Measurements from ENCODE around the gene ATP2A1.

ATP2A1 gene

DNA sequence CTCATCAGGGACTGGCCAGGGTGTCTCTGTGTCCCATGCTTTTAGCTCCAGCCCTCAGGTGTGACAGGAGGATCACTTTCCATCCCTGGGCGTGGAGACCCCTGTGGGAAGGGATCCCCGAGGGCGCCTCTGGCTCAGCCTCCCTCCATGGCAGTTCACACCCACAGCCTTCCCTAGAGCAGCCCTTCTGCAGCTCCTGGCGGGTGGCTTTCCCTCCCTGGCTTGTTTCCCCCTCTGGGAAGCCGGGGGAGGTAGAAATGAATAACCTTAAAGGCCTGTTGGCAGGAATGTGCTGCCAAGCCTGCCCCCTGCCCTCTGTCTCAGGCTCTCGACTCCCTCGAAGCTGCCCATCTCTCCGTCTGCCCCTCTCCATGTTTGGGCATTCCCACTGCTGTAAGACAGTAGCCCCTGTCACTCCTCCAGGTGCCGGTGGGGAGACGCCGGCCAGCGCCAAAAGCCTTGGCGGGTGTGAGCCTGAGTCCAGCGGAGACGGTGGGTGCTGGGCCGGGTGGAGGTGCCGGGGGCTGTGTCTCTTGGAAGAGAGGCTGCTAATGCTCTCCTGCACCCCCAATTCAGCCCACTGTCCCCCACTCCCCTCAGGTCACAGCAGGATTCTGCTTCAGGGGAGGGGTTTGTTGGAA lies 2.1 kb upstream of the ATP2A1 start:
- no peak overlapping the region for H3K4me3 ChIP-seq (replicated peaks; ENCODE audit: low read depth, low read length)
- TF ChIP-seq, protein P1, sequence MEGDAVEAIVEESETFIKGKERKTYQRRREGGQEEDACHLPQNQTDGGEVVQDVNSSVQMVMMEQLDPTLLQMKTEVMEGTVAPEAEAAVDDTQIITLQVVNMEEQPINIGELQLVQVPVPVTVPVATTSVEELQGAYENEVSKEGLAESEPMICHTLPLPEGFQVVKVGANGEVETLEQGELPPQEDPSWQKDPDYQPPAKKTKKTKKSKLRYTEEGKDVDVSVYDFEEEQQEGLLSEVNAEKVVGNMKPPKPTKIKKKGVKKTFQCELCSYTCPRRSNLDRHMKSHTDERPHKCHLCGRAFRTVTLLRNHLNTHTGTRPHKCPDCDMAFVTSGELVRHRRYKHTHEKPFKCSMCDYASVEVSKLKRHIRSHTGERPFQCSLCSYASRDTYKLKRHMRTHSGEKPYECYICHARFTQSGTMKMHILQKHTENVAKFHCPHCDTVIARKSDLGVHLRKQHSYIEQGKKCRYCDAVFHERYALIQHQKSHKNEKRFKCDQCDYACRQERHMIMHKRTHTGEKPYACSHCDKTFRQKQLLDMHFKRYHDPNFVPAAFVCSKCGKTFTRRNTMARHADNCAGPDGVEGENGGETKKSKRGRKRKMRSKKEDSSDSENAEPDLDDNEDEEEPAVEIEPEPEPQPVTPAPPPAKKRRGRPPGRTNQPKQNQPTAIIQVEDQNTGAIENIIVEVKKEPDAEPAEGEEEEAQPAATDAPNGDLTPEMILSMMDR (IDR thresholded peaks at IDR 0.05; ENCODE audit: low read depth, low read length, missing control alignments): no peak

DNA sequence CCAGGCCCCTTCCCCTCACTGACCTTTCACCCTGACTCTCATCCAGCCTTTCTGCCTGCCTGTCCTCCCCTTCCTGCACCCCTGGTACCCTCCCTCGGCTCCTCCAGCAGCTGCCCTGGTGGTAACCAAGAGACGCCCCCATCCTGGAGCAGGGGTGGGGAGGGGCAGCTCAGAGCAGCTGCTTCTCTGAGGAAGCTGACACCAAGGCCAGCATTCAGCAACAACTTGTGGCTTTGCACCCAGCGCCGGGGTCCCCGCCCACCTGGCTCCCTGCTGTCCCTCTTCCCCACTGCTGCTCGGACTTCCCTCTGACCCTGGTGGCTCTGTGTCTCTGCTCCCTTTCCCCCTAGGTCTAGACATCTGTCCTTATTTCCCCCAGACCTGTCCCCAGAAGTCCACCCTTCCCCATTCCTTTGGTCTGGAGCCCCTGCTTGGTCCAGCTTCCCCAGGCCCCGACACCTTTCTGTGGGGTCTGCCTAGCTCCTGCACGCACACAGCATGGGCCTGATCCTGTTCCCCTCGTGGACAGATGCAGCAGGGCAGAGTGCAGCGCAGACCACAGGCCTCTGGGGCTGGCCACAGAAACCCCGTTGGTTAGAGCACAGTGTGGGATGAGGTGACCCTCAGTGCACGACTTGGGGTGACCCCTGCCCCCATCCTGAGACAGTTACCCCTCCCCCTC lies 1.2 kb upstream of the ATP2A1 start:
- TF ChIP-seq, protein P1 (IDR thresholded peaks at IDR 0.05; ENCODE audit: low read depth, low read length, missing control alignments): no peak
- no peak for DNase-seq (ENCODE audit: extremely low read depth, low read depth)
- H3K4me3 ChIP-seq (replicated peaks; ENCODE audit: low read depth, low read length): no peak overlapping the region

More for the DNA sequence above, 2.1 kb upstream of the ATP2A1 start:
- no peak for DNase-seq (ENCODE audit: extremely low read depth, low read depth)

DNA sequence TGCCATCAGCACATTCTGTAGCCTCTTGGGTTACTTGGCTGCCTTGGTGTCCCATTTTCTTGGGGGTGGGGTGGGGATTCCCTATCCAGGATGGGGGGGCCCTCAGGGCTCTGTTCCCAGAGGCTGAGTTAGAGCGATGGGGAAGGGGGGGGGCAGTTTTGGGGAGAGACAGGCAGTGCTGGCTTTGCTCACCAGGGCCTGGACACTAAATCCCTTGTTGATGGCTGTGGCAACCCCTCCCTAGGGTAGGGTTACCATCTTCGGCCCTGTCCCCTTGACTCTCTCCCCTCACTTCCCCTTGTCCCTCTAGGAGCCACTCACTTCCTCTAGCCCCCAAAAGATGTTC lies 660 bp upstream of the ATP2A1 start:
- TF ChIP-seq, protein P1 (IDR thresholded peaks at IDR 0.05; ENCODE audit: low read depth, low read length, missing control alignments): no peak
- no peak for DNase-seq (ENCODE audit: extremely low read depth, low read depth)
- H3K4me3 ChIP-seq (replicated peaks; ENCODE audit: low read depth, low read length): no peak overlapping the region

DNA sequence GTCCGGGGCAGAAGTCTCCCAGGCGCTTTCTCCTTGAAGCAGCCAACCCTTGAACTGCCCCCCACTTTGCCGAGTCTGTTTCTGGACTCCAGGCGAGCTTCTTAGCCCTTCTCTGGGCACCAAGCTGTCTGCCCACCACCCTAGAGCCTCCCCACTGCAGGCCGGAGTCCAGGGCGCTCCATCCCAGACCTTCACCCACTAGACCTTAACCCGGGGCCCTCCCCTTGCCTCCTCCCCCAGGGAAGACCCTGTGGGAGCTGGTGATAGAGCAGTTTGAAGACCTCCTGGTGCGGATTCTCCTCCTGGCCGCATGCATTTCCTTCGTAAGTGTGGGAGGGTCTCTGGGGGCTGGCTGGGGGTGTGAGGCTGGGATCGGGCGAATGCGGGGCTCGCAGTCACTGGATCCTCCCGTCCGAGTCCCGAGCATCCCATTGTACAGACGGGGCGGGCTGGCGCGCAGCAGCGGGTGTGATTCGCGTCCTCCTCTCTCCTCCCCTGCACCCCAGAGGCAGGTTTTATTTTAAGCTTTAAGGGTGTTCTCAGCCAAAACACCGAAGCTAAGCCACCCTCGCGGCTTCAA lies 1.1 kb downstream of the ATP2A1 start:
- DNase-seq (ENCODE audit: extremely low read depth, low read depth): no peak
- H3K4me3 ChIP-seq (replicated peaks; ENCODE audit: low read depth, low read length): peak overlapping the region; percentile 51

DNA sequence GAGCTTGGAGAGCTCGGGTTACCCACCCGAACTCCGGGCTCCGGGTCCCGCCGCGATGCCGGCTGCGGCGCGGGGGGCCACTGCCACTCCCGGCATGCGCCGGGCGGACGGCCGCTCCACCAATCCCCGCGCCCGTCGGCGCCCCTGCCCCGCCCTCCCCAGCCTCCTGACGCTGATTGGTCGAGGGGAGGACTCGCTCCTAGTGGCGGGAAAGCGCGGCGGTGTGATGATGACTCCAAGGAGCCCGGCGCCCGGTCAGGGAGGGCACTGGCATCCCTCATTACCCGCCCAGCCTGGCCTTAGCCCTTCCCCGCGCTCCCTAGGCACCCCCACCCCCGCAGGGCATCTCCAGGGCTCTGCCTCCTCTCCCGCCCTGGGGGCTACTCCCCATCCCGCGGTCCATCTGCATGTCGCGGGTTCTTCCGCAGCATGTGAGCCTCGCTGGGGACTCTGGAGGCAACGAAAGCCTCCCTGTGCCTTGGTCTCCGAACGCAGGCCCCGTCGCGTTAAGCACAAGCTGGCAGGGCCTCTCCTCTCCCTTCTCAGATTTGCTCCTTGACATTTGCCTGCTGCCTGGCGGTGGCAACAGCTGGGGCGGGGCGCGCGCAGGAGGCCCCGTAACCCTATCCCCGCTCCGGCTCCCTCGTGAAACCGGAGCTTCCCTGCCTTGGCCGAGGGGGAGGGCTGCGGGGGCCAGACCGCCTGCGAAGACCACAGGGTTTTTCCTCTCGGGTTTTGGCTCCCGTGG lies 1.7 kb downstream of the ATP2A1 start:
- H3K4me3 ChIP-seq (replicated peaks; ENCODE audit: low read depth, low read length): peak overlapping the region; percentile 51
- peak; percentile 40 for DNase-seq (ENCODE audit: extremely low read depth, low read depth)

More for the DNA sequence above, 1.1 kb downstream of the ATP2A1 start:
- TF ChIP-seq, protein P1 (IDR thresholded peaks at IDR 0.05; ENCODE audit: low read depth, low read length, missing control alignments): no peak

DNA sequence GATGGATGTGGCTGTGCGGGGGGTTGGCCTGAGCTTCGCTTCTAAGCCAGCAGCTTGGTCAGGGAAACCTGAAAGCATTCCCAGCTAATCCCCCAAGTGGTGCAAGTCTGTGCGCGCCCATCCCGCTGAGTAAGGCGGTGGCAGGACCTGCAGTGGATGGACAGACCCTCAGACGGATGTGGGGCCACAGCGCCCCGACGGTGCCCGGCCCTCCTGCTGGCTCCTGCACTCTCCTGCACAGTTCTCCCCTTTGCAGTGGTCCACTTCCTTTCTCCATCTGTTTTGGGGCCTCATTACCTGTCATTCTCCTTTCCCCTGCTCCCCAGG lies 2.3 kb downstream of the ATP2A1 start:
- no peak overlapping the region for H3K4me3 ChIP-seq (replicated peaks; ENCODE audit: low read depth, low read length)
- TF ChIP-seq, protein P1 (IDR thresholded peaks at IDR 0.05; ENCODE audit: low read depth, low read length, missing control alignments): no peak
- DNase-seq (ENCODE audit: extremely low read depth, low read depth): no peak

More for the DNA sequence above, 1.7 kb downstream of the ATP2A1 start:
- TF ChIP-seq, protein P1 (IDR thresholded peaks at IDR 0.05; ENCODE audit: low read depth, low read length, missing control alignments): no peak

Data from HFF-Myc (cell line).